ENCODE results near the gene TRIM8.

The TRIM8 gene

GRCh38 chr10:102603946-102604345 is 40.3 kb upstream of the TRIM8 start:
- Histone ChIP-seq H3K9ac (ENCODE audit: low read length) (no peak overlapping the region), H3K4me1 (ENCODE audit: control insufficient read depth, low read depth, low read length) (no peaks in the 10 kb centered on the region), H3K27ac (ENCODE audit: low read length) (no peak overlapping the region), H3K9me3 (ENCODE audit: control insufficient read depth, low read depth, low read length) (no peaks in the 10 kb centered on the region), H3K4me3 (ENCODE audit: low read length) (no peak overlapping the region), H3K27me3 (ENCODE audit: control insufficient read depth, insufficient read depth, low read length) (no peaks in the 10 kb centered on the region), H3K36me3 (ENCODE audit: control insufficient read depth, low read depth, low read length) (no peaks in the 10 kb centered on the region)

GRCh38 chr10:102604439-102604841 is 39.8 kb upstream of the TRIM8 start:
- Histone ChIP-seq H3K36me3 (ENCODE audit: control insufficient read depth, low read depth, low read length) (no peaks in the 10 kb centered on the region), H3K4me3 (ENCODE audit: low read length) (no peak overlapping the region), H3K9me3 (ENCODE audit: control insufficient read depth, low read depth, low read length) (no peaks in the 10 kb centered on the region), H3K9ac (ENCODE audit: low read length) (no peak overlapping the region), H3K4me1 (ENCODE audit: control insufficient read depth, low read depth, low read length) (no peaks in the 10 kb centered on the region), H3K27ac (ENCODE audit: low read length) (no peak overlapping the region), H3K27me3 (ENCODE audit: control insufficient read depth, insufficient read depth, low read length) (no peaks in the 10 kb centered on the region)

- Histone ChIP-seq H3K27ac (ENCODE audit: low read length) (no peak overlapping the region), H3K27me3 (ENCODE audit: control insufficient read depth, insufficient read depth, low read length) (no peaks in the 10 kb centered on the region), H3K4me3 (ENCODE audit: low read length) (no peak overlapping the region), H3K4me1 (ENCODE audit: control insufficient read depth, low read depth, low read length) (no peaks in the 10 kb centered on the region), H3K9me3 (ENCODE audit: control insufficient read depth, low read depth, low read length) (no peaks in the 10 kb centered on the region), H3K9ac (ENCODE audit: low read length) (no peak overlapping the region), H3K36me3 (ENCODE audit: control insufficient read depth, low read depth, low read length) (no peaks in the 10 kb centered on the region)
Measured at GRCh38 chr10:102605712-102606111, 38.6 kb upstream of the TRIM8 start.

GRCh38 chr10:102608487-102608886 is 35.8 kb upstream of the TRIM8 start:
- Histone ChIP-seq H3K4me1 (ENCODE audit: control insufficient read depth, low read depth, low read length) (no peaks in the 10 kb centered on the region), H3K27me3 (ENCODE audit: control insufficient read depth, insufficient read depth, low read length) (no peaks in the 10 kb centered on the region), H3K27ac (ENCODE audit: low read length) (no peak overlapping the region), H3K36me3 (ENCODE audit: control insufficient read depth, low read depth, low read length) (no peaks in the 10 kb centered on the region), H3K4me3 (ENCODE audit: low read length) (no peak overlapping the region), H3K9ac (ENCODE audit: low read length) (no peak overlapping the region), H3K9me3 (ENCODE audit: control insufficient read depth, low read depth, low read length) (no peaks in the 10 kb centered on the region)

GRCh38 chr10:102610441-102610887 is 33.8 kb upstream of the TRIM8 start:
- H3K36me3 ChIP-seq (ENCODE audit: control insufficient read depth, low read depth, low read length) = no peaks in the 10 kb centered on the region

GRCh38 chr10:102611514-102612087 is 32.7 kb upstream of the TRIM8 start:
- H3K9ac ChIP-seq (ENCODE audit: low read length) = no peak overlapping the region
- H3K4me1 ChIP-seq (ENCODE audit: control insufficient read depth, low read depth, low read length) = no peaks in the 10 kb centered on the region
- H3K27ac ChIP-seq (ENCODE audit: low read length) = no peak overlapping the region
- no peak overlapping the region for H3K4me3 ChIP-seq (ENCODE audit: low read length)
- H3K27me3 ChIP-seq (ENCODE audit: control insufficient read depth, insufficient read depth, low read length) = no peaks in the 10 kb centered on the region
- H3K9me3 ChIP-seq (ENCODE audit: control insufficient read depth, low read depth, low read length) = no peaks in the 10 kb centered on the region
- no peaks in the 10 kb centered on the region for H3K36me3 ChIP-seq (ENCODE audit: control insufficient read depth, low read depth, low read length)

More at GRCh38 chr10:102610441-102610887, 33.8 kb upstream of the TRIM8 start:
- Histone ChIP-seq H3K27me3 (ENCODE audit: control insufficient read depth, insufficient read depth, low read length) (no peaks in the 10 kb centered on the region), H3K27ac (ENCODE audit: low read length) (no peak overlapping the region), H3K9ac (ENCODE audit: low read length) (no peak overlapping the region), H3K9me3 (ENCODE audit: control insufficient read depth, low read depth, low read length) (no peaks in the 10 kb centered on the region), H3K4me1 (ENCODE audit: control insufficient read depth, low read depth, low read length) (no peaks in the 10 kb centered on the region), H3K4me3 (ENCODE audit: low read length) (no peak overlapping the region)

GRCh38 chr10:102612964-102613275 is 31.4 kb upstream of the TRIM8 start:
- Histone ChIP-seq H3K9ac (ENCODE audit: low read length) (no peak overlapping the region), H3K27ac (ENCODE audit: low read length) (no peak overlapping the region), H3K9me3 (ENCODE audit: control insufficient read depth, low read depth, low read length) (no peaks in the 10 kb centered on the region), H3K4me3 (ENCODE audit: low read length) (no peak overlapping the region), H3K36me3 (ENCODE audit: control insufficient read depth, low read depth, low read length) (no peaks in the 10 kb centered on the region), H3K4me1 (ENCODE audit: control insufficient read depth, low read depth, low read length) (no peaks in the 10 kb centered on the region), H3K27me3 (ENCODE audit: control insufficient read depth, insufficient read depth, low read length) (no peaks in the 10 kb centered on the region)

- Histone ChIP-seq H3K9ac (ENCODE audit: low read length) (no peak overlapping the region), H3K27ac (ENCODE audit: low read length) (no peak overlapping the region), H3K36me3 (ENCODE audit: control insufficient read depth, low read depth, low read length) (no peaks in the 10 kb centered on the region), H3K27me3 (ENCODE audit: control insufficient read depth, insufficient read depth, low read length) (no peaks in the 10 kb centered on the region), H3K4me1 (ENCODE audit: control insufficient read depth, low read depth, low read length) (no peaks in the 10 kb centered on the region), H3K9me3 (ENCODE audit: control insufficient read depth, low read depth, low read length) (no peaks in the 10 kb centered on the region), H3K4me3 (ENCODE audit: low read length) (no peak overlapping the region)
Measured at GRCh38 chr10:102613286-102613685, 31.0 kb upstream of the TRIM8 start.

- no peaks in the 10 kb centered on the region for H3K4me1 ChIP-seq (ENCODE audit: control insufficient read depth, low read depth, low read length)
- H3K9ac ChIP-seq (ENCODE audit: low read length) = no peak overlapping the region
- H3K27ac ChIP-seq (ENCODE audit: low read length) = no peak overlapping the region
Measured at GRCh38 chr10:102613785-102614184, 30.5 kb upstream of the TRIM8 start.

GRCh38 chr10:102614888-102615287 is 29.4 kb upstream of the TRIM8 start:
- Histone ChIP-seq H3K9me3 (ENCODE audit: control insufficient read depth, low read depth, low read length) (no peaks in the 10 kb centered on the region), H3K36me3 (ENCODE audit: control insufficient read depth, low read depth, low read length) (no peaks in the 10 kb centered on the region), H3K27me3 (ENCODE audit: control insufficient read depth, insufficient read depth, low read length) (no peaks in the 10 kb centered on the region), H3K9ac (ENCODE audit: low read length) (no peak overlapping the region), H3K27ac (ENCODE audit: low read length) (no peak overlapping the region), H3K4me1 (ENCODE audit: control insufficient read depth, low read depth, low read length) (no peaks in the 10 kb centered on the region), H3K4me3 (ENCODE audit: low read length) (no peak overlapping the region)

More at GRCh38 chr10:102613785-102614184, 30.5 kb upstream of the TRIM8 start:
- no peaks in the 10 kb centered on the region for H3K9me3 ChIP-seq (ENCODE audit: control insufficient read depth, low read depth, low read length)
- no peaks in the 10 kb centered on the region for H3K27me3 ChIP-seq (ENCODE audit: control insufficient read depth, insufficient read depth, low read length)
- no peaks in the 10 kb centered on the region for H3K36me3 ChIP-seq (ENCODE audit: control insufficient read depth, low read depth, low read length)
- no peak overlapping the region for H3K4me3 ChIP-seq (ENCODE audit: low read length)

- Histone ChIP-seq H3K4me1 (ENCODE audit: control insufficient read depth, low read depth, low read length) (no peaks in the 10 kb centered on the region), H3K9ac (ENCODE audit: low read length) (no peak overlapping the region), H3K27ac (ENCODE audit: low read length) (no peak overlapping the region)
Measured at GRCh38 chr10:102615361-102615760, 28.9 kb upstream of the TRIM8 start.

GRCh38 chr10:102616066-102616770 is 28.1 kb upstream of the TRIM8 start:
- H3K36me3 ChIP-seq (ENCODE audit: control insufficient read depth, low read depth, low read length) = no peaks in the 10 kb centered on the region
- H3K4me3 ChIP-seq (ENCODE audit: low read length) = no peak overlapping the region
- H3K27ac ChIP-seq (ENCODE audit: low read length) = no peak overlapping the region
- no peak overlapping the region for H3K9ac ChIP-seq (ENCODE audit: low read length)
- no peaks in the 10 kb centered on the region for H3K9me3 ChIP-seq (ENCODE audit: control insufficient read depth, low read depth, low read length)
- H3K4me1 ChIP-seq (ENCODE audit: control insufficient read depth, low read depth, low read length) = no peaks in the 10 kb centered on the region
- no peaks in the 10 kb centered on the region for H3K27me3 ChIP-seq (ENCODE audit: control insufficient read depth, insufficient read depth, low read length)

More at GRCh38 chr10:102615361-102615760, 28.9 kb upstream of the TRIM8 start:
- H3K36me3 ChIP-seq (ENCODE audit: control insufficient read depth, low read depth, low read length) = no peaks in the 10 kb centered on the region
- H3K4me3 ChIP-seq (ENCODE audit: low read length) = no peak overlapping the region
- H3K9me3 ChIP-seq (ENCODE audit: control insufficient read depth, low read depth, low read length) = no peaks in the 10 kb centered on the region
- H3K27me3 ChIP-seq (ENCODE audit: control insufficient read depth, insufficient read depth, low read length) = no peaks in the 10 kb centered on the region
